Smooth muscle cell of the brain vasculature (primary cell): Measurements from ENCODE around the gene FOXG1.

Experiments
- DNase-seq: peaks from one replicate; pipeline ENCODE4 v3.0.0-alpha.2; 2012; ENCODE audit warnings: low read depth, low spot score

Gene FOXG1

DNA sequence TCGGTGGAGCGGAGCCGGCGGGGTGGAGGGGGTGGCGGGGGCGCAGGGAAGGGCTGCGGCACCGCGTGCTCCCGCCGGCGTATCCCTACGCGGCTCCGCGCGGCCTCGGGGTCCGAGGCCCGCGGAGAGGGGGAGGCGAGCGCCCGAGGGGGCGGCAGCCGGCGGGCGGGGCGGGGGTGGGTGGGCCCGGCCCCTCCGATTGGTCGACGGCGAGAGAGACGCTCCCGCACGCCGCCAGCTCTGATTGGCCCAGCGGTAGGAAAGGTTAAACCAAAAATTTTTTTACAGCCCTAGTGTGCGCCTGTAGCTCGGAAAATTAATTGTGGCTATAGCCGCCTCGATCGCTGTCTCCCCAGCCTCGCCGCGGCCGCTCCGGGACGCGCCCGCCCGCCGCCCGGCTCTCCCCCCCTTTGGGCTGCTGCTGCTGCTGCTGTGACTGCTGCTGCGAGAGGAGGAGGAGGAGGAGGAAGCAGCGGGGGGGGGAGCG is at the start of gene FOXG1:
TSS of gene FOXG1 (plus strand) at position 319 of the 487 bp plus-strand sequence. CDS start 493 bp downstream, outside the sequence.
- DNase-seq = no peak

DNA sequence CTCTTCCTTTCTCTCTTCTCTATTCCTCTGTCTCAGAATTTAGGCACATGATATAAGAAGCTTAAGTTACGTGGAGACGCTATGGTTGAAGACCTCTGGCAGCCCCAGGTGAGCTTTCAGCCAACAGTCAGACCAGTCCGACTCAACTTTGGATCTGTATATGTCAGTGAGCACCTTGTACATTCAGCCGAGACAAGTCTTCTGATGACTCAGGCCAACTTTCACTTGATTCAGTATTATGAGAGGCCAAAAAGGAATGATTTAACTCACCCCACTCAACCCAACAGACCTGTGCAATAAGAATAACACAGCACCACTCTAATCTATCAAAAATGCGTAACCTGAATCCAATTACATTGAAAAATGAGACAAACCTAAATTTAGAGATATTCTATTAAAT is 47.5 kb upstream of the FOXG1 start:
- no peak for DNase-seq

- no peak for DNase-seq
These were observed 35.2 kb upstream of the FOXG1 start for GRCh38 chr14:28731358-28731757.

DNA sequence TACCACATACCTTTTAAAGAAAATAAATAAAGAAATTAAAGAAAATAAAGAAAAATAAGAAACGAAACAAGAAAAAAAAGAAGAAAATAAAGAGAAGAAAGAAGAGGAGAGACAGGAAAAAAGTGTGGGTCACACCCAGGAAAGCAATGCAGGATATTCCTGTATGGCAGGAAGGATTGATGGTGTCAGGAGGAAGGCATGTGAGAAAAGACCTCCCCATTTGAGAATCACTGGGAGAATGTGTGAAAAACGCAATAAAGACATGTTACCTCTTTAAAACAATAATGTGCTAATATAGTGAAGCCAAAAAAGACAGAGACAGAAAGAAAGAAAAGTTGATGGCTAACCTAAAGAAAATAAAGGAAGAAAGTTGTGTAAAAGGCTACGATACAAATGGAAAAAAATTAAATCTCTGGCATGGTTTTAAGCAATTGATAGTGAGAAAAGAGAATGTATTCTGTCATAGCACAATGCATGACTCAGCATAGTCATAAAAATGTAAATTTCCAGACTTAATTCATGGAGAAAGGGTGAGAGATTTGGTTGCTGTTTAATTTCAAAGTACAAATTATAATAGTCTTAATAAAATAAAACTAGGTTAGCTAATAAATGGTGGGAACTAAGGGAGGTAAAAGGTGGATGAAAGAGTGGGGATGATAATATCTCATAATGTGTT is 24.3 kb upstream of the FOXG1 start:
- no peak for DNase-seq

DNA sequence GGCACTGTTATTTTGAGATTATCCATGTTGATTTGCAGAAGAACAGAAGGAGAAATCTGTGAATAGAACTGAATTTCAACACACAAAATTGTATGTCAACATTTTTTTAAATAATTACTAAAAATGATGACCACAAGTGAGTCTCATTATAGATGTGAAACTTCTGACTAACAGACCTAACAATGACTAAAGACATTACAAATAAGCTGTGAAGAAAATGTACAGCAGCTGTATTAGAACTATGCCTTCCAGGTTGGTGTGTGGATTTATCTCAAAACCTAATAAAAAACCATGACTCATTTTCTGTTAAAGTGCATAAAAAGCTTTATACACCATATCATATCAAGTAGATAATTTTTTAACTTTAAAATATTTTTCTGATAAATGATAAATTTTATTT is 22.5 kb upstream of the FOXG1 start:
- DNase-seq = no peak

GRCh38 chr14:28745176-28745575 is 21.4 kb upstream of the FOXG1 start:
- no peak for DNase-seq

DNA sequence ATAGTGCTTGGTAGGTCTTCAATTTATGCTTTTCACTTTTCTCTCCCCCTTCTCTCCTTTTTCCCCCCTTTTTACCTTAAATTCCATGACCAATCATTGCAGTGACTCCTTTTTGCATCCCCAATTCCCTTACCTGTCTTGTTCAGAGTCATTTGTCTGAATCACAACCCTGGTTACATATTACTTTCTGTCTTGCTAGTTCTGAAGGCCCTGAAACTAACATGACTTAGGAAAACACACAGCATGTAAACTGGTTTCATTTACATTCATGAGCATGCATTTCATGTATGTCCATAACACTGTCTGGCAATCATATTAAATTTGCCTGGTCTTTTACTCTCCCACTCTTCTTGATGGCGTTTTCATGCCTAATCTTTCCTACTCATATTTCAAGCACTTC is 20.3 kb upstream of the FOXG1 start:
- no peak for DNase-seq

DNA sequence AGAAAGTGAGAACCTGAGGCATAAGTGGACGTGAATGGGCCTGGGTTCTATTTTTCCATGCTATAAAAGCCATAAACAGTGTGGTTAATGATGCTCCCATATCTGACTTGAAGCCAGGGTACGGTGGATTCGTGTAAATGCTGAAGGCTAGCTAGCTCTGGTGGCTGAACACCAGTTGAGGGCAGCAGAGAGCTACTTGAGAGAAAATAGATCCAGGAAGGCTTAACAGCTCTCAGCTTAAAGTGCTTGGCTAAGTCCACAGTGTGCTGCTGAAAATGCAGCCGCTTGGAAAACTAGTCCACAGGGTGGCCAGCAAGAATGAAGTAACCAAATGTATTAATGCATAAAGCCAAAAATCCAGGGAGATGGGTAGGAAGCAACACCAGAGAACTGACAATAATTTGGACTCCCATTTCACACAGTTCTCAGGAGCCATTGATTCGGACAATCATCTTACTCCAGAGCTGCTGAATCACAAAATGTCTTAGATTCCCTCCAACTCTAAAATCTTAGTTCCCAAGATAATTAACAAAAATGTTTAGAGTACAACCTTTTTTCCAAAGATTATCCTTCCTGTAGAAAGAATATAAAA is 15.0 kb upstream of the FOXG1 start:
- DNase-seq = peak; percentile 26

DNA sequence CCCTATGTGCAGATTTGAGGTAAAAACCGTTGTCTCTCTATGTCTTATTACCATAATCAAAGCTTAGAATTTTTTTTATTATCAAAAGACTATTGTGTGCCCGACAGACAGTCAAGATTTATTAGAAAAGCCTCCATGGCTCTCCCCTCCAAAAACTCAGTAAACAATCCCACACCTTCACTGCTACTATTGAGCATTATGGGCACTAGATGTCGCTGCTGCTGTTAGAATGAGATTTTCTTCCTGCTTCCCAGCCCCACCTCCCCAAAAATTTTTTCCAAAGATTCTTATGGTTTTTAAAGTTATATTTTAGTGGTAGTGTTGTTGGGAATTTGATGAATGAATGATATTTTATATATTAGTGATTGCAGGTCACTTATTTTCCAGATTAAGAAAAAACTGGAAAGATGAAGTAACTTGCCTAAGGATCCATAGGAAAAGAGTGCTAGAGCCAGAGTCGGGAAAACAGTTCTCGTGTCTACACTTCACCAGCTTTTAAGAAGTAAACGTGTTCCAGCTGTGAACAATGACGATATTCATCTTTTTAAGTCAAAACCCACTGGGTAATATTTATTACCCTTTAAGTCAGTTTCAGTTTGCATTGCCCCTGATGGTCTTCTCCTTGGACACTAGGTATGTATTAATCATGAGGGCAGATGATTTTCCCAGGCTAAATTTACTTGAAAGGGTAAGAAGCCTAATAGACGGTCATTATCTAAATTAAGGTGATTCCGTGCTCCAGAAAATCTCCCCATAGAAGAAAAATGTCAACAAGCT is 12.2 kb upstream of the FOXG1 start:
- DNase-seq = no peak

GRCh38 chr14:28755198-28755815 is 11.3 kb upstream of the FOXG1 start:
- DNase-seq = no peak

- no peak for DNase-seq
These were observed 10.7 kb upstream of the FOXG1 start for GRCh38 chr14:28755884-28756268.

DNA sequence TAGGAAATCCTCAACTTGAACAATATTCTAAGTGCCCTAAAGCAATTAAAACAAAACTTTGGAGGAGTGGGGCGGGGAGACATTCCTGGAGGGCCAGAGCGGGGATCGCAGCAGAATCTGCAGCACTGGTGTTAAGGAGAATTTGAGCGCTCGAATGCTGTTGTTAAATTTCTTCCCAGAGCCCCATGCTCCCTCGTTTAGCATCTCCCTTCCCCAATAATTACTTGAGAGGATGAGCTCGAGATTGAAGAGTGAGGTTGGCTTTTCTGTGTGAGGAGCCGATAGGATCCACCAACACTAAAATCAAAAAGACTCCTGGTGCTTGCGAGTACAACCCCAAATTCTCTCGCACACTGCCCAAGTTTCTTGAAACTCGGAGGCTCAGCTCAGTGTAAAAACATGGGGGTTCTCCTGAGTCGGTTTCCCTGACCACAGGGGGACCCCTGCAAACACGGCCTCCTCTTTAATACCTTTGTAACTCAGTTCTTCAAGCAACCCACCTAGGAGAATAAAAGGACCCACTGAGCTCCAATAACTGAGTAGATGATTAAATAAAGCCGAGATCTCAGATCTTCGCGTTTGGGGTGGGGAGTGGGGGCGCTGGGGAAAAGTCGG is 10.2 kb upstream of the FOXG1 start:
- no peak for DNase-seq

DNA sequence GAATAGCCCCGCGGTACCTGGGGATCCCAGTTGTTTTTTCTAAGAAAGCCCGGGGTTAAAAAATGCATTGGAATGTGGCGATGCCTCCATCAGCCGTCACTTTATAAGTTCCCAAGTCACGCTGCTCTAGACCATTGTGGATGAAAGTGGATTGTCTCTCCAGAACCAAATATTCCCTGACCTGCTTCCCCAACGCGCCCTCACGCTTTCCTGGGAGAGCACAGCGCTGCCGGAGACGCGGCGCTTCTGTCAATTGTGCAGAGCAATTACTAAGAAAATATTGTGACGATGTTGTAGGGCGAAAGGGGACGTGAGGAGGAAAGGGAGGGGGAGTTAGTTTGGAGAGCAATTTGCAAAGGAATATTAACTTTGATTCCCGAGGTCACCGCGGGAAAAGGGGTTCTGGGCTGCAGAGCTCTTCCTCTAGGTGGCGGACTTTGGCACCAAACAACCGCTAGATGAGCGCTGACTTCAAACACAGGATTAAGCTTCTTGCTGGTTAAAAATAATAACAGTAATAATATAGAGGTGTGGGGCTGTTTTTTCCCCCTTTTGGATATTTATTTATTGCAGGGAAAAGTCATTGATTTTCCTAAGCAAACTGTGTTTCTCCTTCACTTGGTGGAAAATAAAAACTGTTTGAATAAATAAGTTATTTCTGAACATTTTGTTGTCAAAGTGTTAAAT is 9.6 kb upstream of the FOXG1 start:
- DNase-seq = peak; percentile 24

GRCh38 chr14:28757786-28758185 is 8.8 kb upstream of the FOXG1 start:
- DNase-seq = no peak

- DNase-seq = no peak
These were observed 8.2 kb upstream of the FOXG1 start for GRCh38 chr14:28758253-28758884.

- DNase-seq = no peak
These were observed 7.5 kb upstream of the FOXG1 start for GRCh38 chr14:28758885-28759652.

DNA sequence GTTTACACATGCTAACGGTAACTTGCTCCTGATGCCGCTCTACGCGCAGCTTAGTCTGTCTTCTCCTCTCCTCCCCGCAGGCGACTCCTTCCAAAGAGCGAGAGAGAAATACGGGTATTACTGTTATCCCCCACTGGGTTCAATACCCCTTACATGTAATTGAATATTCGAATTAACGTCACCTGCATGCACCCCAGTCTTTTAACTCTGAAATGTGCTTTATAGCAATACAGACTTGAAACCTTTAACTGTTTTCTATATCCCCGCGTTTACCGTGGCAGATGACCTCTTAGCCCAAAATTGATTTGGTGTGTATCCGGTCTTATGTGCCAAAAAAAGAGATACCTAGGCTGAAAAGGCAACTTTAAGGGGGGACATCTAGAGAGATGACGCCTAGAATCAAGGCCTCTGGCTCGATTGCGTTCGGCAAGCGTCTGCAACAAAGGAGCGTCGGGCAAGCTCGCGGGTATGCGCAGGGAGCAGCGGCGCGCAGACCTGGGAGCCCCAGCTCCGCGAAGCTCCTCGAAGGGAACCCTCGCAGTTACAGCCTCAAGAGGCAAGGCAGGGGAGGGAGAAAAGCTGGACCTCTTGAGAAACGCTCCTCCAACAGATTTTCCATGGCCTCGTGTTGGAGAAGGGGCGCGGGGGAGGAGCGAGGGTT is 6.8 kb upstream of the FOXG1 start:
- no peak for DNase-seq

GRCh38 chr14:28760431-28760996 is 6.1 kb upstream of the FOXG1 start:
- no peak for DNase-seq
